NCI-H748 (cell line): ENCODE data around the gene PDE3A.
"Not testable (repeated sequence)": the region's sequence is repeated elsewhere in the genome, so short reads cannot be mapped to it uniquely, and the experiment has no call there.

Source experiments
- DNase-seq: peaks from one replicate; lab custom pipeline; 2025; ENCODE audit not compliant: unreplicated experiment; lab: John Stamatoyannopoulos, UW

Gene PDE3A

GRCh38 chr12:20546267-20546666 is 177.9 kb downstream of the PDE3A start:
- DNase-seq = no peak

- no peak for DNase-seq
These were observed 179.7 kb downstream of the PDE3A start for GRCh38 chr12:20547816-20548575.

- DNase-seq = no peak
These were observed 180.3 kb downstream of the PDE3A start for GRCh38 chr12:20548611-20549010.

- DNase-seq = no peak
These were observed 180.9 kb downstream of the PDE3A start for GRCh38 chr12:20549108-20549719.

- DNase-seq = not testable (repeated sequence)
These were observed 183.6 kb downstream of the PDE3A start for GRCh38 chr12:20551742-20552442.

GRCh38 chr12:20552586-20552985 is 184.2 kb downstream of the PDE3A start:
- DNase-seq = not testable (repeated sequence)

GRCh38 chr12:20555015-20555414 is 186.7 kb downstream of the PDE3A start:
- no peak for DNase-seq

GRCh38 chr12:20555771-20556170 is 187.4 kb downstream of the PDE3A start:
- DNase-seq = no peak

GRCh38 chr12:20557096-20557495 is 188.8 kb downstream of the PDE3A start:
- no peak for DNase-seq

GRCh38 chr12:20560935-20561334 is 192.6 kb downstream of the PDE3A start:
- DNase-seq = no peak

- no peak for DNase-seq
These were observed 193.5 kb downstream of the PDE3A start for GRCh38 chr12:20561871-20562270.

- DNase-seq = no peak
These were observed 199.1 kb downstream of the PDE3A start for GRCh38 chr12:20567413-20567812.

- DNase-seq = no peak
These were observed 204.1 kb downstream of the PDE3A start for GRCh38 chr12:20572451-20572850.

GRCh38 chr12:20576528-20576927 is 208.2 kb downstream of the PDE3A start:
- DNase-seq = no peak

- DNase-seq = no peak
These were observed 208.7 kb downstream of the PDE3A start for GRCh38 chr12:20577054-20577453.

- DNase-seq = no peak
These were observed 209.8 kb downstream of the PDE3A start for GRCh38 chr12:20578142-20578541.

GRCh38 chr12:20585055-20585625 is 216.8 kb downstream of the PDE3A start:
- no peak for DNase-seq

- no peak for DNase-seq
These were observed 217.6 kb downstream of the PDE3A start for GRCh38 chr12:20585913-20586312.

GRCh38 chr12:20588042-20588441 is 219.7 kb downstream of the PDE3A start:
- DNase-seq = peak; percentile 9

GRCh38 chr12:20590570-20590969 is 222.2 kb downstream of the PDE3A start:
- no peak for DNase-seq

- no peak for DNase-seq
These were observed 224.2 kb downstream of the PDE3A start for GRCh38 chr12:20592556-20592955.

GRCh38 chr12:20593611-20594010 is 225.3 kb downstream of the PDE3A start:
- no peak for DNase-seq
